Fibroblast of lung (primary cell): ENCODE measurements around the gene RPS27.

Experiments
- EZH2 ChIP-seq: IDR thresholded peaks from 2 replicates; pipeline ENCODE4 v1.5.1; 2012; ENCODE audit warnings: low read length, control low read depth, mild to moderate bottlenecking; ENCODE audit errors: missing control alignments
- TF ChIP-seq, protein P1 (sequence below), 2 donors: IDR thresholded peaks in 1 of 2; conservative IDR thresholded peaks in 1 of 2; 1 replicate in 1 of 2; 2 replicates in 1 of 2; pipeline ENCODE4 v1.5.1; 2011 to 2012; ENCODE audit warnings: low read length in 2 of 2, control low read depth in 1 of 2, inconsistent platforms in 1 of 2, low read depth in 1 of 2, mild to moderate bottlenecking in 1 of 2

DNA sequence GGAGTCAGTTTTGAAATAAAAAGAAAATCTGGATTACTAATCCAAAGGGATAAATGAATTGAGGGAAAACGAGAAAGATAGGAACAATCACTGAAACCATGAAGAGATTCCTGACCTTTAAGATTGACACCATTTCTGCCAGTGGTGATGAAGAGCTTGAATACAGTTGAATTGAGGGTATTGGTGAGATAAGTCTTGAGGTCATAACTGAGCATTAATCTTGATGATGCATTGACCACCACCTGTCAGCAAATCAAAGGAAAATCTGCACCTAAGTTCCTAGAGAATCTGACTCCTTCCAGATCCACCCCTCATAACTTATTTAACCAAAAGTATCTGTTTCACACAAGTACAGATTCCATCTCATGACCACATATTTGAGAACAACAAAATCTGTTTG, 21.6 kb downstream of the RPS27 start:
- TF ChIP-seq, protein P1, sequence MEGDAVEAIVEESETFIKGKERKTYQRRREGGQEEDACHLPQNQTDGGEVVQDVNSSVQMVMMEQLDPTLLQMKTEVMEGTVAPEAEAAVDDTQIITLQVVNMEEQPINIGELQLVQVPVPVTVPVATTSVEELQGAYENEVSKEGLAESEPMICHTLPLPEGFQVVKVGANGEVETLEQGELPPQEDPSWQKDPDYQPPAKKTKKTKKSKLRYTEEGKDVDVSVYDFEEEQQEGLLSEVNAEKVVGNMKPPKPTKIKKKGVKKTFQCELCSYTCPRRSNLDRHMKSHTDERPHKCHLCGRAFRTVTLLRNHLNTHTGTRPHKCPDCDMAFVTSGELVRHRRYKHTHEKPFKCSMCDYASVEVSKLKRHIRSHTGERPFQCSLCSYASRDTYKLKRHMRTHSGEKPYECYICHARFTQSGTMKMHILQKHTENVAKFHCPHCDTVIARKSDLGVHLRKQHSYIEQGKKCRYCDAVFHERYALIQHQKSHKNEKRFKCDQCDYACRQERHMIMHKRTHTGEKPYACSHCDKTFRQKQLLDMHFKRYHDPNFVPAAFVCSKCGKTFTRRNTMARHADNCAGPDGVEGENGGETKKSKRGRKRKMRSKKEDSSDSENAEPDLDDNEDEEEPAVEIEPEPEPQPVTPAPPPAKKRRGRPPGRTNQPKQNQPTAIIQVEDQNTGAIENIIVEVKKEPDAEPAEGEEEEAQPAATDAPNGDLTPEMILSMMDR (conservative IDR thresholded peaks at IDR 0.05 in 1 of 2, IDR thresholded peaks at IDR 0.05 in 1 of 2; ENCODE audit: low read depth in 1 of 2, low read length in 2 of 2): no peak
- no peak for TF ChIP-seq EZH2
